Type B pancreatic cell (in vitro differentiated cells): Measurements from ENCODE around the gene SIGLEC5. TPM values are rescaled to one million over a fixed set of nuclear protein-coding genes. Genes with fewer than 3 reads are reported as not detected.

Source experiments
- DNase-seq: peaks from one replicate; pipeline ENCODE4 v3.0.0; 2021; ENCODE audit warnings: mixed read lengths; ENCODE audit not compliant: unreplicated experiment; ENCODE audit errors: extremely low spot score
- H3K27ac Mint-ChIP-seq: 2 replicates; pipeline ENCODE4 v1.8.0; 2021; ENCODE audit warnings: mild to moderate bottlenecking, mixed read lengths
- H3K27me3 Mint-ChIP-seq: 2 replicates; pipeline ENCODE4 v1.8.0; 2021; ENCODE audit warnings: mixed read lengths
- H3K36me3 Mint-ChIP-seq: 2 replicates; pipeline ENCODE4 v1.8.0; 2021; ENCODE audit warnings: mixed read lengths
- H3K4me1 Mint-ChIP-seq: one replicate; pipeline ENCODE4 v1.8.0; 2021; ENCODE audit warnings: mixed read lengths; ENCODE audit not compliant: unreplicated experiment
- H3K4me3 Mint-ChIP-seq: 2 replicates; pipeline ENCODE4 v1.8.0; 2021; ENCODE audit warnings: mild to moderate bottlenecking, mixed read lengths
- H3K9me3 Mint-ChIP-seq: 2 replicates; pipeline ENCODE4 v1.8.0; 2021; ENCODE audit warnings: mixed read lengths
- CTCF ChIP-seq: fragments of 200-600 bp; sonication (generic); conservative IDR thresholded peaks from 2 replicates; pipeline ENCODE4 v1.5.0; 2021; ENCODE audit warnings: antibody characterized with exemption, mild to moderate bottlenecking
- total RNA-seq: library from RNA; stranded (reverse); gene quantifications from 2 replicates; pipeline ENCODE4 v1.2.1, GENCODE V29; 2021; ENCODE audit warnings: low replicate concordance

The SIGLEC5 gene
- total RNA-seq, 1 donor from 2014 or later, result not detected

GRCh38 chr19:51626675-51627074, 3.5 kb downstream of the SIGLEC5 start:
- no peaks in the 10 kb centered on the region for H3K4me1 Mint-ChIP-seq
- TF ChIP-seq CTCF, result no peak
- no peak overlapping the region for H3K4me3 Mint-ChIP-seq
- no peaks in the 10 kb centered on the region for H3K9me3 Mint-ChIP-seq
- H3K36me3 Mint-ChIP-seq, result no peaks in the 10 kb centered on the region
- H3K27me3 Mint-ChIP-seq, result no peaks in the 10 kb centered on the region
- no peak overlapping the region for H3K27ac Mint-ChIP-seq
- no peak for DNase-seq

DNA sequence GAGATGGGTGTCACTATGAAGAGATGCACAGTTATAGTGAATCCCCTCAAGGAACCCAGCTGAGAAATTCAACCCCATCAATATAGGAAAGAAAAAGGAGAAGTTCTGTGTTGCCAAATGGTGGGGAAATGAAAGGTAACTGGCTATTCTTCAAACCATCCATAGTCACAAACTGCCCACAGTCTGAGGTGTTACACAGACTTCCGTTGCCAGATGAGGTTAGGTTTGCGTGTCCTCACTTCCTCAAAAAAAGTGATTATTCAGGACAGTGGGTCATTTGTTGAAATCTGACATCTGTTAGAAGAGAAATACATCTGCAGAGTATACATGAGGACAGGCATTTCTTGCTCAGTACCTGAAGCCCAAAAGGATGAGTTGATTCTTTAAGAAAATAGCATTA, 9.0 kb downstream of the SIGLEC5 start:
- no peak for DNase-seq
- H3K27ac Mint-ChIP-seq, result no peak overlapping the region
- peaks cover 6% of the 10 kb centered on the region for H3K27me3 Mint-ChIP-seq
- no peaks in the 10 kb centered on the region for H3K4me1 Mint-ChIP-seq
- no peak overlapping the region for H3K4me3 Mint-ChIP-seq
- no peak for TF ChIP-seq CTCF
- no peaks in the 10 kb centered on the region for H3K36me3 Mint-ChIP-seq
- no peaks in the 10 kb centered on the region for H3K9me3 Mint-ChIP-seq

- no peak for DNase-seq
- no peaks in the 10 kb centered on the region for H3K4me1 Mint-ChIP-seq
- peak overlapping the region; percentile 17 for H3K27ac Mint-ChIP-seq
- no peaks in the 10 kb centered on the region for H3K9me3 Mint-ChIP-seq
- no peaks in the 10 kb centered on the region for H3K36me3 Mint-ChIP-seq
- no peak overlapping the region for H3K4me3 Mint-ChIP-seq
- TF ChIP-seq CTCF, result no peak
- H3K27me3 Mint-ChIP-seq, result peaks cover 8% of the 10 kb centered on the region
Measured at GRCh38 chr19:51615991-51616390, 14.2 kb downstream of the SIGLEC5 start.

- TF ChIP-seq CTCF, result no peak
- Mint-ChIP-seq H3K9me3 (no peaks in the 10 kb centered on the region), H3K27ac (no peak overlapping the region), H3K36me3 (no peaks in the 10 kb centered on the region), H3K4me3 (no peak overlapping the region), H3K27me3 (peaks cover 8% of the 10 kb centered on the region), H3K4me1 (no peaks in the 10 kb centered on the region)
- no peak for DNase-seq
Measured at GRCh38 chr19:51614789-51615188, 15.4 kb downstream of the SIGLEC5 start.

GRCh38 chr19:51610576-51610975, 19.6 kb downstream of the SIGLEC5 start:
- Mint-ChIP-seq H3K4me3 (no peak overlapping the region), H3K27me3 (peaks cover 2% of the 10 kb centered on the region), H3K9me3 (no peaks in the 10 kb centered on the region), H3K36me3 (no peaks in the 10 kb centered on the region), H3K4me1 (no peaks in the 10 kb centered on the region), H3K27ac (no peak overlapping the region)
- no peak for TF ChIP-seq CTCF
- no peak for DNase-seq
